GM19025 (cell line): ENCODE measurements around the gene IGSF3.

Experiments
- ATAC-seq: cut with Tn5 transposase; IDR thresholded peaks from one replicate; pipeline ENCODE4 v1.9.1; 2021; ENCODE audit warnings: mild to moderate bottlenecking, low read depth, moderate library complexity; ENCODE audit not compliant: unreplicated experiment

Gene IGSF3

GRCh38 chr1:116534014-116534739 is 133.4 kb downstream of the IGSF3 start:
- no peak for ATAC-seq

GRCh38 chr1:116533429-116533820 is 134.1 kb downstream of the IGSF3 start:
- ATAC-seq = no peak

GRCh38 chr1:116532671-116533428 is 134.7 kb downstream of the IGSF3 start:
- no peak for ATAC-seq

GRCh38 chr1:116531917-116532316 is 135.6 kb downstream of the IGSF3 start:
- ATAC-seq = no peak

GRCh38 chr1:116529681-116530080 is 137.9 kb downstream of the IGSF3 start:
- no peak for ATAC-seq

GRCh38 chr1:116529199-116529631 is 138.3 kb downstream of the IGSF3 start:
- ATAC-seq = no peak

GRCh38 chr1:116528329-116529083 is 139.0 kb downstream of the IGSF3 start:
- no peak for ATAC-seq

- no peak for ATAC-seq
Measured at GRCh38 chr1:116525440-116525839, 142.1 kb downstream of the IGSF3 start.
